Activated CD4-positive, CD25-positive, alpha-beta regulatory T cell treated with anti-CD3 and anti-CD28 coated beads, Interleukin-2, amount 50 U/mL, for 72 hours (primary cell): ENCODE results near the gene ZNF598.
A peak's percentile ranks its signal among the peaks of the same experiment; 100 is the strongest.
"Not testable (repeated sequence)": the region's sequence is repeated elsewhere in the genome, so short reads cannot be mapped to it uniquely, and the experiment has no call there.

Experiments
- DNase-seq: peaks from one replicate; pipeline ENCODE4 v3.0.0; 2021

The ZNF598 gene

GRCh38 chr16:1974157-1975070 lies 35.2 kb downstream of the ZNF598 start:
- no peak for DNase-seq

- no peak for DNase-seq
Observed at GRCh38 chr16:1973461-1974156, 36.0 kb downstream of the ZNF598 start.

DNA sequence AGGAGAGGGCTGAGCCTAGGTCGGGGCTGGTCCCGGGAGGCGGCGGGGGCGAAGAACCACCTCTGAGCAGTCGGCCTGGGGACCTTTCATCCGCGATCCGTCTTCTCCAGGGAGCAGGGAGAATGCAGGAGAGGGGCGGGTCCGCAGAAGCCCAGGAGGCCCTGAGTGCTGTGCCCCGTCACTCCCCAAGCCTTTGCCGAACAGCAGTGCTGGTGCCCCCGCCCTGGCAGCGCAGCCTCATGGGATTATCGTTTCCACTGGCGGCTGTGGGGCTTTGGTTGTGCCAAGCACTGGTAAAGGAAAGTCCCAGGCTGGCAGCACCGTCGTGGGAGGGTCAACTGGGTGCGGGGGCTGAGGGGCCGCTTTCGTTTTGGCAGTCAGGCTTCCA lies 37.1 kb downstream of the ZNF598 start:
- DNase-seq, result no peak

DNA sequence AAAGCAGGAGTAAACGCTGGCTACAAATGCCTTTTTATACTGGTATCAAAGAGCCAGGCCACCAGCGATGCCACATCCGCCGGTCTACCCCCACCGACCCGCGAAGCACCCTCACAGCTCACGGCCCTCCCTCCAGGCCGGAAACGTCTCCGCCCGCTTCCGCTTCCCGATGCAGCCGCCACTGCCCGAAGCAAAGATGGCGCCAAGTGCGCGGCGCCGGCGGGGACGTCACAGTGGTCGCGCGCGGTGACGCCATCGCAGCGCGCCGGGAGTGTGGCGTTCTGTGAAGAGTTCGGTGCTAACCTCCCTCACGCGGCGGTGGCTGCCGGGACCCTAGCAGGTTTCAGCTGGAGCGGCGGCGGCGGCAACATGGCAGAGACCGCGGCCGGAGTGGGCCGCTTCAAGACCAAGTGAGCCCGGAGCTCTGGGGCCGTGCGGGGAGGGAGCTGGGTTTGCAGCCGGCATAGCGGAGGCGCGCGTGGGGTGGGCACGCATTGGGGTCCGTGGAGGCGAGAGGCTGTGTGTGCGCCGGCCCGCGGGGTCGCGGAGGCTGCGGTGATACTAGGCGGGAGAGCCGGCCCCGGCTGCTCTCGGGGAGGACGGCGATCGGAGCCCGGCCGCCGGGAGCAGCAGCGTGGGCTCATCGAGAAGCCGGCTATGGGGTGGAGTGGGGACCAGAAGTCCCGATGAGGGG lies 37.7 kb downstream of the ZNF598 start, which contains the start of gene TBL3:
Gene TBL3 (plus strand): TSS at position 258 of the 694 bp plus-strand sequence. CDS start 112 bp downstream, at position 370.
- peak; percentile 98 for DNase-seq

DNA sequence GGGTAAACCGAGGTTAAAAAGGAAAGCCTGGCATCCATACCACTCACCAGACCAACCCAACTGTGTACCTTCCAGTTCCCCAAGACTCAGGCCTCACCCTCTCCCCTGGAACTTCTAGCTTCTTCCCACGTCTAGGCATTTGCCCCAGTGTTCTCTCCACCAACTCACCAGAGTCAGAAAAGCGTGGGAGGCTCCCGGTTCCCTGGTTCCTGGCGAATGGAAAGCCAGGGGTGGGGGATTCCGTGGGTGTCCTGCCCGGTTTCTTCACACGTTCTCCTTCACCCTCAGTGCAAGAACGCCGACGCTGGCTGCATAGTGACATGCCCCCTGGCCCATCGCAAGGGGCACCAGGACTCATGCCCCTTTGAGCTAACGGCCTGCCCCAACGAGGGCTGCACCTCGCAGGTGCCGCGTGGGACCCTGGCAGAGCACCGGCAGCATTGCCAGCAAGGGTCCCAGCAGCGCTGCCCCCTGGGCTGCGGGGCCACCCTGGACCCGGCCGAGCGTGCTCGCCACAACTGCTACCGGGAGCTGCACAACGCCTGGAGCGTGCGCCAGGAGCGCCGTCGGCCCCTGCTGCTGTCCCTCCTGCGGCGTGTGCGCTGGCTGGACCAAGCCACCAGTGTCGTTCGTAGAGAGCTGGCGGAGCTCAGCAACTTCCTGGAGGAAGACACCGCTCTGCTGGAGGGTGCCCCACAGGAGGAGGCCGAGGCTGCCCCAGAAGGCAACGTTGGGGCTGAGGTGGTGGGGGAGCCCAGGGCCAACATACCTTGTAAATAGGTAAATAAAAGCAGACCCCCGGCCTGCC lies 41.3 kb downstream of the ZNF598 start:
- no peak for DNase-seq

DNA sequence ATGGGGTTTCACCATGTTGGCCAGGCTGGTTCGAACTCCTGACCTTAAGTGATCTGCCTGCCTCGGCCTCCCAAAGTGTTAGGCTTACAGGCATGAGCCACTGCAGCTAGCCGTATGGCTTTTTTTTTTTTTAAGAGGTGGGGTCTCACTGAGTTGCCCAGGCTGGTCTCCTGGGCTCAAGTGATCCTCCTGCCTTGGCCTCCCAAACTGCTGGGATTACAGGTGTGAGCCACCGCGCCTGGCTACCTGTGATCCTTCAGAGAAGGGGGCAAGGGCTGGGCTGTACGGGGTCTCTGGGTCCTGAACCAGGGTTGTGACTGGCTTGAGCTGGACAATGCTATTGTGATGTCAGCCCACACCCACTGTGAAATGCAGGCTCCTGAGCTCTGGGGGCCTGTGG lies 43.2 kb downstream of the ZNF598 start, which contains the start of gene RNF151:
Gene RNF151 (plus strand): TSS at position 397 of the 400 bp plus-strand sequence. CDS start 26 bp downstream, outside the sequence.
- DNase-seq, result no peak

- DNase-seq, result no peak
Observed at GRCh38 chr16:1965396-1966001, 44.1 kb downstream of the ZNF598 start.

DNA sequence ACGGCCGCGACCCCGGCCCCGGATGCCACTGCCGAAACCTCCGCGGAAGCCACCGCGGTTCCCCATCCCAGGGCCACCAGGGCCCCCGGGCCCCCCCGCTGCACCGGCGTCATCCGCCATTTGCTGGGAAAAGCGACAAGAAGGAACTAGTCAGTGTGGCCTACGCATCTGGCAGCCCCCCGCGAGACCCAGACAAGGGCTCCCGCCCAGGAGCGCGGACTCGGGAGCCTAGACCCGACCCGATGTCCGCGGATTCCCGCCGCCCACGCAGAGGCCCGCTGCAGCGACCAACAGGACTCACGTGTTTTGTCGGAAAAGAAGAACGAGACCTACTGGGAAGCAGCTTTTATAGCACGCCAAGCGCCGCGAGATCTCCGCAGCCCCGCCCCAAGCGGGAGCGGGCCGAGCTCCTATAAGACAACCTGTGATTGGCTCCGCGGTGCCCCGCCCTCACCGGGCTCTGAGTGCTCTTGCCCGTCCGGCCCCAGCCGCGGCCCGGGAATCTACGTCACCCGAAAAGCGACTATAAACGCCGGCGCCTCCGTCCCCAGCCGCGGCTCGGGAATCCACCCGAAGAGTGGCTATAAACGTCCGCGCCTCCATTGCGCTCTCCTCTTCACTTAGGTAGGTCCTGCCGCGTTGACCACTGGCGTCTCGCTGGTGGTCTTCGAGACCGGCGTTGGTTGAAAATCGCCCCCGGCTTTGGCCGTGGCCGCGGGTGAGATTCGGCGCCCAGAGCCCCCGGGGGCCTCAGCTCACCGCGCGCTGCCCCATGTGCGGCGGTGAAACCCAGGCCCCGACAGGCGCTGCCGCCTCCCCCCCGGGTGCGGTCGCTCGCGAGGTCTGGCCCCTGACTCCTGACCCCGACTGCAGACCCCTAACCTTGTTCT lies 44.9 kb downstream of the ZNF598 start, which contains the start of gene RPS2:
Gene RPS2 (minus strand): TSS at position 321 of the 890 bp plus-strand sequence. CDS start 201 bp downstream, at position 120.
- DNase-seq, result peak; percentile 98

GRCh38 chr16:1963806-1964505 lies 45.7 kb downstream of the ZNF598 start:
- DNase-seq, result no peak

- DNase-seq, result not testable (repeated sequence)
Observed at GRCh38 chr16:1962161-1963153, 47.2 kb downstream of the ZNF598 start.

- no peak for DNase-seq
Observed at GRCh38 chr16:1961651-1962067, 48.0 kb downstream of the ZNF598 start.

DNA sequence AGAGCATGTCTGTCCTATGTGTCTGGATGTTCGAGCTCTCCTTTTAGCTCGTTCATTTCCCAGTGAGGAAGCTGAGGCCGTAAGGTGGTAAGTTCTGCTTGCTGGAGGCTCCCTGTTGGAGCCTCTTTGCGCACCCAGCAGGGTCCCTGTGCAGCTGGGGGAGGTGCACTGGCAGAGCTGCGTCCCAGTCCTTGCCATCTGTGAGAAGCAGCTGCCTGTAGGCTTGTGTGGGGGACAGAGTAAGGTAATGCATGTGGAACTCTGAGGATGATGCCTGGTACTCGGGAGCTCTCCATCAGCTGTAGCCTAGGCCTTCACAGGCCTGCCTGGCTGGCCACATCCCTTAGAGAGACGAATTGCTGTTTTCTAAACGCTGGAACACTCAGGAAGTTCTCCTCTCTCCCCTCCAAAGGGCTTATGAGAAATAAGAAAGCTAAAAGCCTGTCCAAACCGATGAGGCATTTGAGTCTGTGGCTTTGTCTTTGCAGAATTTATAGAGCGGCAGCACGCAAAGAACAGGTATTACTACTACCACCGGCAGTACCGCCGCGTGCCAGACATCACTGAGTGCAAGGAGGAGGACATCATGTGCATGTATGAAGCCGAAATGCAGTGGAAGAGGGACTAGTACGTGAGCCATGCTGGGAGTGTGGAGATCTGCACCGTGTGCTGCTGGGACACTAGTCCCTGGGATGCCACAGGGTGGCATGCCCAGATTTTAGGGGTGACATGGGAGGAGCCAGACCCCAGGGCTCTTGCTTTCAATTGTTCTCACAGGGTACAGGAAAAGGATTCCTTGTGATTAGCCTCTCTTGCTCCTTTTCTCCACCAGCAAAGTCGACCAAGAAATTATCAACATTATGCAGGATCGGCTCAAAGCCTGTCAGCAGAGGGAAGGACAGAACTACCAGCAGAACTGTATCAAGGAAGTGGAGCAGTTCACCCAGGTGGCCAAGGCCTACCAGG lies 48.7 kb downstream of the ZNF598 start:
- no peak for DNase-seq

DNA sequence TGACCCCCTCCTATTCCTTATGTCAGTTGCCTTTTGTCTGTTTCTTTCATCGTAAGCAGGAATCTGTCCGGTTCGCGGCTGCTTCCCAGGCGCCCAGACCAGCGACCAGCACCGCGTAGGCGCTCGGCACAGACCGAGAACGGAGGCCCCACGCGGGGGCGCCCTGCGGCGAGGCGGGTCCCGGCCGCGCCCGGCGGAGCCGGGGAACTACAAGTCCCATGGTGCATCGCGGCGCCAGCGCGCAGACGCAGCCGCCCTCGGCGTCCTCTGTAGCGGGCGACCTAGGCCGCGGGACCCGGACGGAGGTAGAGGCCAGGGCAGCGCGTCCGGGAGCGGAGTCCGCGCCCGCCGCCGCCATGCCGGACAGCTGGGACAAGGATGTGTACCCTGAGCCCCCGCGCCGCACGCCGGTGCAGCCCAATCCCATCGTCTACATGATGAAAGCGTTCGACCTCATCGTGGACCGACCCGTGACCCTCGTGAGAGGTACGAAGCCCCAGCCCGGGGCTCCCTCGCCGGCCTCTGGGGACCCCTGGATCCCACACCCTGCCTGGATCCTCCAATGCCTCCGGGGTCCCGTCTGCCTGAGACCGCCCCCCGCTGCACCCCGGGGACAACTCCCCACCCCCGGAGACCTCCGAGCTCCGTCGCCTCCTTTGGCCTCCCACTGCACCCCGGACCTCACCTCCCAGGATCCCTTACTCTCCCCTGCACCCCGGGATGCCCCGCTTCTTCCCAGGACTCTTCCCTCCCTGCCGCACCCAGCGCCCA lies 50.2 kb downstream of the ZNF598 start, which contains the start of gene NDUFB10:
Gene NDUFB10 (plus strand): TSS at position 270 of the 771 bp plus-strand sequence. CDS start 87 bp downstream, at position 357.
- DNase-seq, result peak; percentile 97

DNA sequence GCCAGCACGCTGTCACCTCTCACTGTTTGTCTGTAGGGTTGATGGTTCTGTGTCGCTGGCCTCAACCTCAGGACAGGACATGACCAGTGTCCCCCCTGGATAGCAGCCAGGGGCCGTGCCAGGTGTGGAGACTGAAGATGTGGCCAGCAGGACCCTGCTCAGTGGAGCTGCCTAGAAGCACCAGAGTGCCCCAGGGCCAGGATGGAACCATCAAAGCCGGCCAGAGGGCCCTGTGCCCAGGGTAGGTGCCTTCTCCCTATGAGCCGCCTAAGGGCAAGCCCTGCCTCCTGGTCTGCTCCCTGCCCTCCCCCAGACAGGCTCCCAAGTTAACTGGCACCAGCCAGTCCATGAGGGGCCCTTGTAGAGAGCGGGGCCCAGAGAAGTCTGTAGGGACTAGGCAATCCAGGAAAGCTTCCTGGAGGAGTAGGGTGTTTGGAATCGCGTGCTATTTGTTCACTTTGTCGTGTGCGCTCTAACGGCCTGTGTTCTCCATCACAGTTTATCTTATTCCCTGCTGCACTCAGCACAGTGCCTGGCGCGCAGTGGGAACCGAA lies 50.8 kb downstream of the ZNF598 start:
- DNase-seq, result no peak

GRCh38 chr16:1958143-1958491 lies 51.5 kb downstream of the ZNF598 start:
- DNase-seq, result not testable (repeated sequence)
